Activated CD8-positive, alpha-beta memory T cell treated with anti-CD3 and anti-CD28 coated beads, Interleukin-2, amount 50 U/mL, for 24 hours (primary cell): ENCODE results near the gene SDC4.
"Not testable (repeated sequence)": the region's sequence is repeated elsewhere in the genome, so short reads cannot be mapped to it uniquely, and the experiment has no call there.

ENCODE experiments used
- DNase-seq: peaks from one replicate; pipeline ENCODE4 v3.0.0-alpha.2; 2020; ENCODE audit errors: extremely low read depth

Gene SDC4

DNA sequence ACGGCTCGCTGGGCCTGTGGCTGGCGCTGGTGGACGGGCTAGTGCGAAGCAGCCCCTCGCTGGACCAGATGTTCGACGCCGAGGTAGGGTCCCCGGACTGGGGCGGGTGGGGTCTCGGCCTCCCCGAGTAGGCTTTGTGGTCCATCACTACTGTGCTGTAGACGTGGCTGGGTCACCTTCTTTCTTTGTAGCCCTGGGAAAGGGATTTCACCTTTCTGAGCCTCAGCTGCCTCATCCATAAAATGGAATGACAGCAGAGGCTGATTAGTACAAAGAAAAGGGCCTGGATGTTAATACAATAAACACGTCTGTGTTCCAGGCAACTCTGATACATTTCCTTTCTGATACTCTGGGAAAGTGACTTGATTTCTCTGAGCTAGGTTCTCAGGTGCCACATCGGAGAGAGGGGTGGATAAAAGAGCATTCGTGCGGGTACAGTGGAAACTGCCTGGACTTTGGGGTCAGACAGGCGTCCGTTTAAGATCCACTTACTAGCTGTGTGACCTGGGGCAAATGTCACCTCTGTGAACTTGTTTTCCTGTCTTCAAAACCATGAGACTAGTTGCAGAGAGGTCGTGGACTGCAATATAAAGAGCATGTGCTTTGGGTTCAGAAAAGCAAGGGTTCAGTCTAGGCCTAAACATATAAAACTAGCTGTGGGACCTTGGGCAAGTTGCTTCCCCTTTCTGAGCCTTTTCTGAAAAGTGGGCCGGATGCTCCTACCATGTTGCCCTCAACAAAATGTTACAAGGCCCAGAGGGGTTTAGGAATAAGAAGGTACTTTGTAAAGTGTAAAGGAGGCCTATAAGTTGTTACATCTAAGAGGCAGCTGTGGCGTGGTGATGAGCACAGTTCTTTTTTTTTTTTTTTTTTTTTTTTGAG lies 15.6 kb upstream of the SDC4 start:
- DNase-seq: no peak

DNA sequence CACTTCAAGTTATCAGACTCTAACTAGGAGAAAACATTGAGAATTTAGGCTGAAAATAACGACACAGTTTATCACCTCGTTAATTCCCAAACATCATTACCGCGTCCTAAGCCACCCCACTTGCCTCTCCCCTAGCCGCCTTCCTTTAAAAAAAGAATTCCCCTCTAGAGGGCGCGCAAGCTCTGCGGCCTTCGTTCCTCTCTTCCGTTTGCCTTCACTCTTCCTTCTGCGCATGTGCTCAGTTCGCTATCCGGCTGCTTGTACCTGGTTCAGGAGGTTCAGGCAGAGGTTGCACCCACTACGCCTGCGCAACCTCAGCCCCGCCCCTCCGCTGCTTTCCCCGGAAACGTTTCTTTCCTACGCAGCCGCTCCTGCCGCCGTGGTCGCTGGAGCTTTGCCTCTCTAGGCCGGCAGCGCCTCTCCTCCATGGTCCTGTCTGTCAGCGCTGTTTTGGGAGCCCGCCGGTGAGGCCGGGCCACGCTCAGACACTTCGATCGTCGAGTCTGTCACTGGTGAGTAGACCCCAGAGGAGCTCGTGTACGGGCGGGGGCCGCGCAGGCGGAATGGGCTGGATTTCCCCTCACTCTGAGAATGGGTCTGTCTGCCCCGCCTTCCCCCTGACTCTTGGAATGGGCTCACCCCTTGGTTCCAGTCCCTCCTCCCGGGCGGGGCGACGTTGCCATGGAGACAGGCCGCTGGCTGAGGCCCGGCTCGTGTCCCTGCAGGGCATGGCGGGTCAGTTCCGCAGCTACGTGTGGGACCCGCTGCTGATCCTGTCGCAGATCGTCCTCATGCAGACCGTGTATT lies 14.8 kb upstream of the SDC4 start, which contains the start of gene SYS1:
Gene SYS1 (plus strand): TSS at position 353 of the 807 bp plus-strand sequence. CDS start 376 bp downstream, at position 729.
- DNase-seq: peak; percentile 98

DNA sequence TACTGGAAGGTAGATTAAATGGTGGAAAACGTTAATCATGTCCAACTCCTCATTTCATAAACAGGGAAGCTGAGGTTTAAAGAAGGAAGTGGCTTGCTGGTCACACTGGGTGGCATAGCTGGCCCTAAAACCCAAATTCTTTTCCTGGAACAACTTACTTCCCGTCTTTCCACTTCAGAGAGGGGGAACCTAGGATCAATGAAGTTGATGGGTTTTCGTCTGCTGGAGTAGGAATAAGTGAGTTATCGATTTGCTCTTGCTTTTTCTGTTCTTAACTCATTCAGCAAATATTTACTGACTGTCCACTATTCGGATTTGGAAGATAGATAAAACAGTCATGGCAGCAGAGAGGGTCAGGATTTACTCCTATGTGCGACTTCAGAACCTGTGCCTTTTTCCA lies 13.6 kb upstream of the SDC4 start:
- no peak for DNase-seq

DNA sequence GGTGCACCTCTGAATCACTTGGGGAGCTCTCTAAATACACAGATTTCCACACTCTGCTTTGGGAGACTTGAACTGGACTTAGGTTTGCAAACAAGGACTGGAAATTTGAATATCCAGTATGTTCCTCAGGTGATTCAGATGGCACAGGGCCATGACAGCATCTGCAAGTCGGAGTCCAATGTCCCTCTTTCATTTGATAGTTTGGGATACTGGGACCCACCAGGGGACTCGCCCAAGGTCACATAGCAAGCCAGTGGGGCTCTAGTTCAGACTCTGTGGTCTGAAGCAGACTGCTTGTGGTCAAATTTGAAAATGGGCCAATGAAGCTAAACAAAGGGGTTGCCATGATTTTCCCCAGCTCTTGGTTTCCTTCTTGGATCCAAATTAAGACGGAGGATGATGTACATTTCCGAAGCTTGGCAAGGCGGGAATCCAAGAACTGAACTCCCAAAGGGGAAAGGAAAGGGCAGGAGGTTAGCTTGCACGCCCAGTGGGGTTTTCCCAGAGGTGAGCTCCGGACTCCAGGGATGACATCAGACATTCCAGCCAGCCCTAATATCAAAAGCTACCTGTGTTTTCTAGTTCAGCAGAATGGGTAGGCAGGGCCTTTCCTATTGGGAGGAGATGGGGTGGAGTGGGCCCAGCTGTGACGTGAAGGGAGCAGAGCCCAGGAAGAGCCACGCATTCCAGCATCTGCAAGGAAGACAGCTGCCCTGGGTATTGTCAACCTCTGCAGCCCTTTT lies 11.4 kb upstream of the SDC4 start:
- no peak for DNase-seq

DNA sequence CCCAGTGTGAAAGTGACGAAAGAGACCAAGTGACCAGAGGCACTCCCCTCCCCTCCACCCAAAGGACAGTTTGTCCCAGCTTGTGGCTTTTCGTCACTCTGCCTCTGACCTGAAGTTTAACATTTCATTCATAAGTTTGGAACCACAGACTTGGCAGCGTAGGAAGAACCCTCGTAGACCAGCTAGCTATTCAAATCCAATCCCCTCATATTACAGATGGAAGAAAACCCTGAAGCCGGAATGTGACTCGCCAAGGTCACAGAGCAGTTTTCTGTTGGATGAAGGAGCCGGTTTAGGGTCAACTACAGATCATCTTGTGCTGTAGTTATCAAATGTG lies 10.8 kb upstream of the SDC4 start:
- no peak for DNase-seq

DNA sequence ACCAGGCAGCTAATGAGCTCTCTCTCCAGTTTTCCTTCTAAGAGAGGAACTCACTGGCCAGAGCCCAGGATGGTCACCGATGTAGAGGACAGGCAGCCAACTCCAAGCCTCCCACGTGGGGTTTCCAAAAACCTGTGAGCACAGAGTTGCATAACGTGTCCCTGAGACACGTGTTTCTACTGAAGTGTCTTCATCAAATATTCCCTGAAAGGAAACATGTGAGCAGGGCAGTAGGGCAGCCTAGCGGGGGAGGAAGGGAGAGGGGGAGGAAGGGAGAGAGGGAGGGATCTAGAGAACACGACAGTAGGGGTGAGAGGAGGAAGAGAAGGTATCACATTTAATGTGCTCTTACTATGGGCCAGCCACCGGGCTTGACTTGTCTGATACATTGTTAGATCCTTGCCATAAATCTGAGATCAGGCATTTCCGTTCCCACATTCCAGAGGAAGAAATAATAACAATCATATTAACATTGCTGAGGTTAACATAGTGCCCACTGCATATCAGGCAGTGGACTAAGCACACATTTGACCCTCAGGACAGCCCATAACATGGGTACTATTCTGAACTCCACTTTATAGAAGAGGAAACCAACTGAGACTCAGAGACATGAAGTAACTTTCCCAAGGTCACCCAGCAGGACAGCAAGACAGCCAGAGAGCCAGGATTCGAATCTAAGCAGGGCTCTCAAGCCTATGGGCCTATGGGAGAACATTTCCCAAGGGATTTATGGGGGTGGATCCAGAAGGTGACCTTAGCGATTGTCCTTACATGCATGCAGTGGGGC lies 10.3 kb upstream of the SDC4 start:
- DNase-seq: no peak

DNA sequence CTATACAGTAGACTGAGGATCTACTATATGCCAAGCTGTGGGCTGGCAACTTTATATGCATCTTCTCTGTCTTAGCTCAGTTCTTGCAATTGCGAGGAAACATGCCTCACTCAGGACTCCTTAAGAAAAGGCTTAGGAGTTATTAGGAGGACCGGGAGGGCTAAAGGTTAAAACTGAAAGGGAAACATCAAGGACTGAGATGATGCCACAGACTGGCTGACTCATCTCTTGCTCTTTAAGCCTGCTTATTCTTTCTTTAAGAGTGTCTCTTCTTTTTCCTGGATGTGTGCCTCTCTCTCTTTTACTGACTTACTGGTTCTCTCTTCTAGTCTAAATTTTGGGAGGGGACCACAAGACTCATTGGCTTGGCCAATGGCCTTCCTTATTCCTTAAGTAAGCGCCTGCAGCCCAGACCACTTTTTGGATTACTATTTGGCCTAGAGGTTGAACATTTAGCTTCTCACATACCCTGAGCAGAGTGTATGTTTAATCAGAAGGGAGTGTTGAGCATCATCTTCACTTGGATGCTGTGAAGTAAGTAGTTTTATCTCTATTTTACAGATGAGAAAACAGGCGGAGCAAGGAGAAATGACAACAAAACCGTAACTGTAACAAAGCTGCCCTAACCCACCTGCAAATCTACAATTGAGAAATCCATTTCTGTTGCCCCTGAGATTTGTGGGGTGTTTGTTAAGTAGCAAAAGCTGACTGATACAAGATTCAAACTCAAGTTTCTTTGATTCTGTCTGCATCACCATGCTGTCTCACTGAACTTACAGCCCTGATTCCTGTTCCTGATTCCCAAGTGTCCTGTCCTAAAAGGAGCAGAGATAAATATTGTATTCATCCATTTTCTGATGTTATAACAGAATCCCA lies 7.2 kb upstream of the SDC4 start:
- no peak for DNase-seq

DNA sequence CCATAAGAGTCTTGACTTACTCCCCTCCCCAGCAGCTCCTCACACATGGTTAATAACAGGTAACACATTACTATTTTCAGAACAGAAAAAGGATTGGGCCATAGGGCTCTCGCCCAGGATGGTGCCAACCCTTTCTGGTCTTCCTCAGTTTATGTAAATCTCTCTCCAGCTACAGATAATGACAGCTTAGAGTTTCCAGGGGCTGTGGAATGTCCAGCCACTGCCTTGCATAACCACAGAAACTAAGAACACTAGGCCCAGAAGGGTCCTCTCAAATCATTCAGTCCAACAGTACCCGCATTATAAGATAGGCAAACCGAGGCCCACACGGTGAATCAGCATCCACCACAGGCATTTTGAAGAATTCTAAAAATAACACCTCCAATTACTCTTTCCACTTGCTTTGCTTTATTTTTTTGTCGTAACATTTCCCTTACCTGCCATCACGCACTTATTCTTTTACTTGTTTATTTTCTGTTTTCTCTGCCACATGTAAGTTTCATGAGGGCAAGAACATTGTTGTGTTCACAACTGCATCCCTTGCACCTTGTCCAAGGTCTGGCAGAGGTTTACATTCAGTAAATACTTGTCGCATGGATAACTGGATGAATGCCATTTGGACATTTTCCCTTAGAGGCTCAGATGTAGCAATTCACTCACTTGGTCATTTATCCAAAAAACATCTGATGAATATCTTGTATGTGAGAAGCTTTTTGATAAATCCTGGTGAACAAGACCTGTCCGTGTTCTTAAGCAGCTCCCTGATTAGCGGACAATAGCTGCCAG lies 6.4 kb upstream of the SDC4 start:
- no peak for DNase-seq

DNA sequence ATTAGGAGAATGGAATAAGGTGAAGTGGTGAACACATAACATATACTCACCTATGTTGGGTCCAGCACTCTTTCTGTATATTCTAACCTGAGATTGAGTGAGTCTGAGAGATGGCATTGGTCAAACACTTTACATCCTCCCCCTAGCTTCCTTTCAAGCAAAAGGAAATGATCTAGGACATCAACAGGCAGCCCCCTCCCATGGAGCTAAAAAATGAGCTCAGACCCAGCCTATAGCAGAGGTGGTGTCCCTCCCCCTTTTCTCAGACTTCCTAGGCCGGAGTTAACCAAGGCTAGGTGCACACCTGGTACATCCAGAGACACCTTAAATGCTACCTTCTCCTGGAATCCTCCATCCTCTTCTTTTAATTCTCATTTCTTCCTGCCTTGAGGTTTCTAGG lies 5.5 kb upstream of the SDC4 start:
- DNase-seq: no peak

DNA sequence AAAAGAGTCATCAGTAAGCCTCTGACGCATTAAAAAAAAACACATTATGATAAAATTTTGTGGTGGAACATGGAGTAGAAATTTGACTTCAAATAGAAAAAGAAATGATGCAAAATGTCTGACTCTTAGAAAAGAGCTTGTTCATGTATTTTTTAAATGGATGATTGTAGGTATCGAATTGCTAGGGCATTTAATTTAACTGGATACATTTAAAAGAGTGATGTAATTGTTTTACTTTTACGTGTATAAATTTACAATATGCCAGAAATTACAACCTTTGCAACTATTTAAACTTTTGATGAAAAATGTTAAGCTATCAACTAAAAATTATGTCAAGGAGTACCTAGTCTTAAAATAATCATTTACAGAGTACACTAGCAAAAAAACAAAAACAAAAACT lies 4.5 kb upstream of the SDC4 start:
- DNase-seq: no peak

DNA sequence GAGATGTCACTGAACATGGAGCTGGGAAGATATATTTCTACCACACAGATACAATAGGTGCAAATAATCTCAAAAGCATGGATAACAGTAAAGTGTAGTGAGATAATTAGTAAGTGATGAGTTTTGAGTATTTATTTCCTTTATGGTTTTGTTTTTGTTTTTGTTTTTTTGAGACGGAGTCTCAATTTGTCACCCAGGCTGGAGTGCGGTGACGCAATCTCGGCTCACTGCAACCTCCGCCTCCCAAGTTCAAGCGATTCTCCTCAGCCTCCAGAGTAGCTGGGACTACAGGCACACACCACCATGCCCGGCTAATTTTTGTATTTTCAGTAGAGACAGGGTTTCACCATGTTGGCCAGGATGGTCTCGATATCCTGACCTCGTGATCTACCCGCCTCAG lies 2.6 kb upstream of the SDC4 start:
- DNase-seq: not testable (repeated sequence)

DNA sequence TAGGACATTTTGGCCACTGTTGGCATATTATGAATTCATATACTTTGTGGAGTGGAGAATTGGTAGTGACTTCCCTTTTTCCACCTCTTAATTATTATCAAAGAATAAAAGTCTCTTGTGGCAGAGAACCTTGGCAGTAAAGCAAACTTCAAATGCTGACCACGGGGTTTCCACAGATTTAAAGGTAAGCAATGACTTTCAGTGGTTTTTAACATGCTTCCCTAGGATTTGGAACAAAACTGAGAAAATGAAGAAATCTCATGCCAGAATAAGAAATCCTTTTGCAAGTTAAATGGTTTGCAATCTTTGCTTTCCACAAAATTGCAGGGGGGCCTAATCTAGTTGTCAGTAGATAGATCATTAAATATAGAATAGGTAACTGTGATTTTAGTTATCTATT lies 2.0 kb upstream of the SDC4 start:
- DNase-seq: no peak

DNA sequence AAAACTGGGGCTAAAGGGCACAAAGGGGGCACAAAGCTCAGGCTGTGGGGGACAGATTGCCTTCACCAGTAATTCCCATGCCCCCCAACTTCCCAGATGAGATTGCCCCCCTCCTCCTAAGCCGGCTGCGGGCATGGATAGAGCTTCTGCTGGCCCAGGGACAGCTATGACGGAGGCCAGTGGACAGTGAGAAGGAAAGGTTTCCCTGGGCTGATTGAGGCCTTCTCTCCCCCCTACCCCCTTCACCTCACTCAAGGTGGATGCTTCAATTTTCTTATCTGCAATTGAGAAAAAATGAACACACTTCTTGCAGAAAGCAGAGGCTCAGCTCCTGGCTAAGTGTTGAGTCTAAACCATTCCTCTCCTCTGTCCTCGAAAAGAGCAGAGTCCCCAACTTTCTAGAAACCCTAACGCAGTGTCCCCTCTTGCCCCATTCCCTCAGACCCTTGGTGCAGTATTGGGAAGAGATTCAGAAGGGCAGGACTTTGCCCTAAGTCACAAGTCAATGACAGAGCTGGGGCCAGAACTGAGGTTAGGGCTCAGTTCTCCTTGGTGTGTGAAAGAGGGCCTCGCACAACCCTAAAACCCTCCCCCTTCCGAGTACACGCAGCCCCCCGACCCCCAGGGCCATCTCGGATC lies 808 bp downstream of the SDC4 start:
- no peak for DNase-seq

DNA sequence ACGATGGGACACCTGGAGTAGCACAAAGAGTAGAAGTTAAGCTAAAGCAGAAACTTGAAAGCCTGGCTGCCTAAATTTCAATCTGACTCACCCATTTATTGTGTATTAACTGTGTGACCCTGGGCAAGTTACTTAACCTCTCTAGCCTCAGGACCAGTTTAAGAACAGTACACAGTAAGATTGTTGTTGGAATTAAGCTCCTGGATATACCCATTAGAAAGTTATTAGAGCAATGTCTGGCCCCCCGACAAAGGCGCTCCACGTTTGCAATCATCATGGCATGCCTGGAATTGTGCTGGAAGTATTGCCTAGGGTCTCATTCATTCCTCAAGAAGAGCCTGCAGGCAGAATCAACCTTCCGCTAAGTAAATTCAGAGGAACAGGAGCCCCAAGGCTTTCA lies 1.4 kb downstream of the SDC4 start:
- DNase-seq: no peak

DNA sequence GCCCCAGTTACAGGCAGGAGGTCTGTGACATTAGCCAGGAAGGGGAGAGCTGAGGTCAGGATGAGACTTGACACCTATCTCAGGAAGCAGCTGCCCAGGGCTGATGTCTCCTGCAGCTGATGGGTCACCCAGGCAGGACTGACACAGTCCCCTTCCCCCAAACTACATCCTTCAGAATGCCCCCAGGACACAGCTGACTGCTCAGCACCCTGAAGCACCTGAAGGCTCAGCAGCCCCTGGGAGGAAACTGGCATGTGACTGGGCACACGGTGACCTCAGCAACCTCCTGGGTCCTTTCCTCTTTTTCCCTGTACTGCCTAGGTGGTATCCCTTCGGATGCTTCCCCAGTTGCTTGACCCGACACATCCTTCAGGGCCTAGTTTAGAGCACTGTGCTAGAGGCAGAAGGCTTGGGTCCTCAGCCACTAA lies 1.9 kb downstream of the SDC4 start:
- no peak for DNase-seq

DNA sequence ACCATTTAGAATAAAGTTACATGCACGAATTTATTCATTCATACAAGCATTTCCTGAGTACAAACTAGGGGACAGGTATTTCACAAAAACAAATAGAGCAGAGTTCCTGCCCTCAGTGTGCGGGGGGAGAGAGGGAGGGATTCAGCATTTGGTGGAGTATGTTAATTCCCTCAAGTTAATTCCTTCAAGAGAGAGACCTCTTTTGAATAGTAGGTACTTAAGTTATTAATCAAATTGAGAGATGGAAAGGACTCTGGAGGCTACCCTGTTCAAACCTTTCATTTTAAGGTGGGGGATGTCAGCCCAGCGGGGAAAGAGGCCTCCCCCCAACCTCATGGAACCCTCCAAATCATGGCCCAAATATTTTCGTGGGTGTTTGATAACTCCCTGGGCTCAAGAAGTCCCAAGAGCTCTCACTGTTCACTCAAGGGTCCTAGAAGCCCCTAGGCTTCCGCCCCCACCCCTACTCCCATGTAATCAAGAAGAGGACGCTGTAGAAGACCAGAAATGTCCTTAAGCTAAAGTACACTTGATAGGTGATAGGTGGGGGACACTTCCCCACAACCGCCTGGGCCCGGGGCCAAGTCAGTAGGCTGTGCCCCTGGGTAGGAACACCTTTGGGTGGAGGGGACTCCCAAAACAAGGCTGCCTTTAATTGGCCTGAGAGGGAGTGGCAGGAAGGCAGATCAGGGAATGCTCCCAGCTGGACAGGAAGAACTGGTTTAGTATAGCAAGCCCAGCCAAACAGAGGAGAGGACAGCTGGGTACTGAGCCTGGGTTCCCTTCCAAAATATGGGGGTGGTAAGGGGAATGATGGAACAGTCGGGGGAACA lies 2.9 kb downstream of the SDC4 start:
- no peak for DNase-seq

DNA sequence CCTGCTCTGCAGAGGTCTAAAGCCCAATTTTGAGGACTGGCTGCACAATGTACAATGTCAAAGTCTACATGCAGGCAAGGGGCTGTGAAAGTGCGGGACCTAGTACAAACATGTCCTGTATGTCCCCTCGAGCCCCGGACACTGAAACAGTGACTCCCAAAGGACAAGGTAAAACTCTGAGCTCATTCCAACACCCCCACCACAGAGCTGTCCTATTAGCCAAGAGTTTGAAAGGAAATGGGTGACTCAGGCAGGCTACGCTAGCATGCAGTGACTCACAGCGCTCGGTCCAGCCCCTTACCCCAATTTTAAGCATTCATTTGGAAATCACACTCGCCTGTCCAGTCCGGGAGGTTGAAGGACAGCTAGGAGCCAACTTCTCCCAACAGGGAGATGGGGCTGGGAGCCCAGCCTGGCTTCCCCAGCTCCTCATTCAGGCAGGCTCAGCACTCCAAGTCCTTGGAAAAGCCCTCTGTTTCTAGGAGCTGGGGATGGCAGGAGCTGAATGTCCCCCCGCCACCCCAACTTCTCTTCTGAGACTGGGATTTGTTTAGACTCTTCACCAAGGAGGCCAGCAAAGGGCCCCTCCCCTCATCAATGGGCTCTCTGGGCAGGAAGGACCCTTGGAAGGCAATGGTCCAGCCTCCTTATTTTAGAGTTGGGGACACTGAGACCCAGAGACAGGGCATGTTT lies 3.9 kb downstream of the SDC4 start:
- DNase-seq: no peak
